GM19099 (cell line): Measurements from ENCODE around the gene SAP30L.

Experiments
- POLR2A ChIP-seq: IDR thresholded peaks from 3 replicates; pipeline ENCODE4 v1.6.1; 2011; ENCODE audit warnings: low read depth; ENCODE audit not compliant: insufficient read length; ENCODE audit errors: extremely low read depth

The SAP30L gene

DNA sequence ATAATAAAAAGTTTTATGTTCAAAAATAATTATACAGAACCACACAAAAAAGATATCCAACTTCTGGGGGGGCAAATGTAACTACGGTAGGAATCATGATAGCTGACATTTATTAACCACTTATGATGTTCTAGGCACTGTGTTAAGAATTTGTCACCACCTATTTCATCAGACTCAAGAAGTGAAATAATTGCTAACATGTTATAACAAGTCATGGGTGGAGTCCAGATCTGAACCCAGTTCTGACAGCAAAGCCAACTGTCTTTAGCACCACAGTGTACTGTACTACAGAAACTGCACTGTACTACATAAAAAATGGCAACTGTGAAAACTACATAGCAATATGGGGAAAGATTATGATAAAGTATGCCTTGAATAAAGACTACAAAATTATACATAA is 3.0 kb upstream of the SAP30L start:
- no peak for TF ChIP-seq POLR2A

DNA sequence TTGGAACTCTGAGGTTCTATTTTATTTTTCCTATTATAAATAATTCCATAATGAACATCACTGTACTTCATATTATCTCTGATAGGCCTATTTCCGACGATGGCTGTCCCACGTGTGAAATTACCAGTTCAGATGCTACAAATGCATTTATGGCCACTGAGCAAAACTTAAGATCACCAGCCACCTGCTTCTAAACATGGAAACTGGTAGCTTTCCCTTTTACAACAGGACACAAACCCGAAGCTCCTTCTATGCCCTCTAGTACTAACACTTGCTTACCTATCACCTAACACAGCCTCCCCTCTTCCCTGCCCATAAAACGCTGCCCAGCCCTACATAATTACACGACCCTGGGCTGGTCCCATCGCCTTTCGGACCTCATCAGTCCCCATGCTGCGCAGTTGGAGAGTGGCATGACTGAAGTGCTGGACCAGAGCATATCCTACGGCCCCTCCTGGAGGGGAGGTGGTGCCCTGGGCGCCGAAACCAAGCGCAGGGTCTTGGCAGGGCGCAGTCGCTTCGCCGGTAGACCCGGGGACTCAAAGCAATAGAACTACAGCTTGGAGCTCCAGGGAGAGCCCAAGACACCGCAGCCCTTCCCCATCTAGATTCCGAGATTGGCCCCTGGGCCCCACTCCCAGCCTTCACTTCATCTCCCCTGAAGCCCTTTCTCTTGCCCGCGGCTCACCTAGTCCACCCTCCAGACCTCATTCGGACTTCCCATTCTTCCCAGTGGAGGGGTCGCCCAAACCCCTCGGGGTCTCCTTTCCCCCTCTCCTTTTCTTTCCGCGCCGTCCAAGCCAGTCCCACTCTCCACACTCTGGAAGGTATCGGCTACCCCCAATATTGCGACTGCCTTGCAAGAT is 1.0 kb upstream of the SAP30L start:
- TF ChIP-seq POLR2A: peak; percentile 20

DNA sequence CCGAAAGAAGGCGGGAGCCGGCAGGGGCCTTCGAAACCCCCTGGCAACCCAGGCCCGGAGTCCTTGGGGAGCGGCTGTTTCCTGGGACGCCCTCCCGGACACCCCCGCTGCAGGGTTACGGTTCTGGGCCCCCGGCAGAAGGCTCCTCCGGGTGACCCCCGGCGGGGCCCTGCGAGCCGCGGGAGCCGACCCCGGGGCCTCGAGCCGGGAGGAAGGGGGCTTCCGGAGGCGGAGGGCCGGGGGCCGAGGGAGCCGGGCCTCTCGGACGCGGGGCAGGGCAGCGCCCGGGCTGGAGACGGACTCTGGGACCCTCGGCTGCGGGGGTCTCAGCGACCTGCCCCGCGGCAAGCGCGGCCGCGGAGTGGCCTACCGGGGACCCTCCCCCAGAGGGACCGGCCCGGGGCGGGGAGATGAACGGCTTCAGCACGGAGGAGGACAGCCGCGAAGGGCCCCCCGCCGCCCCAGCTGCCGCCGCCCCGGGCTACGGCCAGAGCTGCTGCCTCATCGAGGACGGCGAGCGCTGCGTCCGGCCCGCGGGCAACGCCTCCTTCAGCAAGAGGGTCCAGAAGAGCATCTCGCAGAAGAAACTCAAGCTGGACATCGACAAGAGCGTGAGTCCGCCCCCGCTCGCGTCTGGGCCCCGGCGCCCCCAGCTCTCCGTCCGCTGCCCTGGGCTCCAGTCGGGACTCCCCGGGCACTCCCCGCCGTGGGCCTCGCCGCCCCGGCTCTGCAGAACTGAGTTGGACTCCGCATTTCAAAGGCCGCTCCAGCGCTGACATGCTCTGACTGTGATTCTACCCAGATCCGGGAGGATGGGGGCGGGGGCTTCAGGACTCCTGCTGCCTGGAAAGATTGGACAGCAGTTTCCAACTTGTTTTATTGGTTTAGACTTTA is 645 bp downstream of the SAP30L start:
- no peak for TF ChIP-seq POLR2A

- TF ChIP-seq POLR2A: no peak
Observed at GRCh38 chr5:154447089-154447725, 1.4 kb downstream of the SAP30L start.

DNA sequence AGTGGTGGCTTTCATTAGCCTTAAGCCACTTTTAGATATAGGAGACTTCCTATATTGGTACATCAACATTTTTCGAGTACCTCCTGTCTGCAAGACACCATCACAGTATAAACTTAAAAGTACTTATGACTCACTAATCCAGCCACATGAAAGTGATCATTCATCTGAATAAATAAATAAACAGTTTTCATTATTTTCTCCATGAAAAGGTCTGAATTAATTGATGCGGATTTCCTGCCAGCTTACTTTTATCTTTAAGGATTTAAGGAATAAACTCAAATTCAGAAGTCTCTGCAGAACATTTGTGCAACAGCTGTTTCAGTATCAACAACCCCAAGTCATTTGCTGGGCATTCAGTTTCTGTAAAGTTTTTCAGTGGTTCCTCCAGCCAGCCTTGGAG is 4.0 kb downstream of the SAP30L start:
- no peak for TF ChIP-seq POLR2A

GRCh38 chr5:154451957-154452356 is 6.2 kb downstream of the SAP30L start:
- TF ChIP-seq POLR2A: no peak

DNA sequence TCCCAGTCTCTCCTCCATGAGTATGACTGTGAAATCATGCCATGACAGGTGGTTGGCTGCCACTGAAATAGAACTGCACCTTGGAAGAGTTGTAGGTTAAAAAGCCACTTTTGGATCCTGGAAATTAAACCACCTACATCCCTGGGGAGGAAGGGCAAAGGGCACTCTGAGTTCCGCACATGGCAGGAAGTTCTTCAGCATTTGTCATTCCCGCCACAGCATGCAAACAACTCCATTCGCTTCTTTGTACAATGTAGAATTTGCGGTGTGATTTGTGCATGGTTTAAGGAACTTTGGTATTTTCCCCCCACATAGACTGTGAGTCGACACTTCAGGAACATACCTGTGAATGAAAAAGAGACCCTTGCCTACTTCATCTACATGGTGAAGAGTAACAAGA is 9.8 kb downstream of the SAP30L start:
- no peak for TF ChIP-seq POLR2A

DNA sequence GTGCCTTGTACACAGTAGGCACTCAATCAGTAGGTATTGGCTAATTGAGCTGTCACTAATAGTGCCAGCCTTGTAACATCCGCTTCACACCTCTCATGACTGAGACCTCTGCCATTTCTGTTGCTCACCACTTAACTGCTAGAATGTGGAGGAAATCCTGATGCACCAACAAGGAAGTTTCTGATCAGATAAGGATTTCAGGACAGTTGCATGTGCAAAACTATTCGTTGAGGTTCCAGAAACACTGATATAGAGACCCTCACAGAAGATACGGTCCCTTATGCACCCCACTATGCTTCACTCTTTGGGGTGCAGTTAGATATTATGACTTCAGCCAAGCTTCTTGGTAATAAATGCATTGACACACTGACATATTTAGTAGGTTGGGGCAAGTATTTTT is 10.7 kb downstream of the SAP30L start:
- TF ChIP-seq POLR2A: no peak

- no peak for TF ChIP-seq POLR2A
Observed at GRCh38 chr5:154459015-154459414, 13.2 kb downstream of the SAP30L start.

- no peak for TF ChIP-seq POLR2A
Observed at GRCh38 chr5:154460172-154460571, 14.4 kb downstream of the SAP30L start.

DNA sequence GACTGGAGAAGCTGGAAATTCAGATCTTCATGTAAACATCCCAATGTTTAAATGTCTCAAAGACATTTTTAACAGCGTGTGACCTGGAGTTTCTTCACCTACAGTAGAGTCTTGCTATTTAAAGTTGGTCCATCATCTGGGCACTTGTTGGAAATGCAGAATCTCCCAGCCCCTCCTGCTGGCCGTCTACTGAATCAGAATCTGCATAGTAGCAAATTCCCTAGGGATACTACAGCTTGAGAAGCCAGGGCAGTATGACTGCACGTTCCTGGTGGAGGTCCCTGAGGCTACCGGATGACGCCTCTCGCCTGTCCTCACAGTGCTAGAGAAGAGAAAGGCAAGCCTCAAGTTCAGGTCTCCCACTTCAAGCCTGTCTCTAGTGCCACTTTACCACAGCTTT is 15.7 kb downstream of the SAP30L start:
- TF ChIP-seq POLR2A: no peak

GRCh38 chr5:154464438-154464837 is 18.6 kb downstream of the SAP30L start:
- no peak for TF ChIP-seq POLR2A

DNA sequence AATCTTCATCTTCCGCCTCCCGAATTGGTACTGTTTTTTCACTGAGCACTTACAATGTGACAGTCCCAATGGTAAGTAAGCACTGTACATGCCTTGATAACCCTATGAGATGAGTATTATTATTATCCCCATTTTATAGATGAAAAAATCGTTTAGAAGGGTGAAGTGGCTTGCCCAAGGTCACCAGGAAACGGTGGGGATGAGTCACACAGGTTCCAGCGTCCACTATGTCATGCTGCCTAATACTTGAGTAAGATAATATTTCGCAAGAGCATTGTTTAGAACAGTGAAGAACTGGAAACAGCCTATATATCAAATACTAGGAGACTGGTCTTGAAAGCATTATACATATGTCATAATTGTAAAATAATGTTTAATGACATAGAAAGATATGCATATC is 19.4 kb downstream of the SAP30L start:
- no peak for TF ChIP-seq POLR2A

DNA sequence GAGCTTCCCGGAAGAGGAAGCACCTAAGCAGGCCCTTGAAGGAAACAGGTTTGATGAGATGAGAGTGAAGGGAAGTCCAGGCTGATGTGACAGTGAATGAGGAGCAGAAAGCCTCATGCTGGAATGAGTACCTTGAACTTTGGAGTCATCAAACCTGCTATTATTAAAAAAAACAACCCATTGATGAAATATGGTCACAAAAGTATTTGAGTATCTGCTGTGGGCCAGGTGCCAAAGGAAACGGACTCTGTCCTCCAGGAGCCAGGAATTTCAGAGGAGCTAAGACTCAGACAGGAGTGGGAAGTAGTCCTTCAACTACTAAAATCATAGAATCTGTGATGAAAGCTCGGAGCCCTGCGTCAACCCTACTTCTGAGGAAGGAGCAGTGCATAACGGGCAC is 20.4 kb downstream of the SAP30L start:
- no peak for TF ChIP-seq POLR2A

GRCh38 chr5:154466671-154467070 is 20.9 kb downstream of the SAP30L start:
- TF ChIP-seq POLR2A: no peak
